ENCODE results near the gene SH3RF2.

Gene SH3RF2

GRCh38 chr5:145975361-145976066 lies 39.1 kb downstream of the SH3RF2 start:
- no peak for TF ChIP-seq GATA3 (IDR thresholded peaks at IDR 0.05; ENCODE audit: low read depth, low read length)
- no peak for TF ChIP-seq GATA2 (IDR thresholded peaks at IDR 0.05; ENCODE audit: low read depth, low read length)

- TF ChIP-seq GATA2 (IDR thresholded peaks at IDR 0.05; ENCODE audit: low read depth, low read length): no peak
- TF ChIP-seq GATA3 (IDR thresholded peaks at IDR 0.05; ENCODE audit: low read depth, low read length): no peak
These were observed 40.2 kb downstream of the SH3RF2 start for GRCh38 chr5:145976431-145977155.

GRCh38 chr5:145978171-145978570 lies 41.8 kb downstream of the SH3RF2 start:
- TF ChIP-seq GATA2 (IDR thresholded peaks at IDR 0.05; ENCODE audit: low read depth, low read length) (no peak), GATA3 (IDR thresholded peaks at IDR 0.05; ENCODE audit: low read depth, low read length) (no peak)

GRCh38 chr5:145978708-145979107 lies 42.3 kb downstream of the SH3RF2 start:
- no peak for TF ChIP-seq GATA3 (IDR thresholded peaks at IDR 0.05; ENCODE audit: low read depth, low read length)
- TF ChIP-seq GATA2 (IDR thresholded peaks at IDR 0.05; ENCODE audit: low read depth, low read length): no peak

- TF ChIP-seq GATA3 (IDR thresholded peaks at IDR 0.05; ENCODE audit: low read depth, low read length) (no peak), GATA2 (IDR thresholded peaks at IDR 0.05; ENCODE audit: low read depth, low read length) (no peak)
These were observed 43.2 kb downstream of the SH3RF2 start for GRCh38 chr5:145979270-145980223.

GRCh38 chr5:145980259-145980658 lies 43.9 kb downstream of the SH3RF2 start:
- no peak for TF ChIP-seq GATA3 (IDR thresholded peaks at IDR 0.05; ENCODE audit: low read depth, low read length)
- TF ChIP-seq GATA2 (IDR thresholded peaks at IDR 0.05; ENCODE audit: low read depth, low read length): no peak

GRCh38 chr5:145980718-145981117 lies 44.3 kb downstream of the SH3RF2 start:
- TF ChIP-seq GATA2 (IDR thresholded peaks at IDR 0.05; ENCODE audit: low read depth, low read length) (no peak), GATA3 (IDR thresholded peaks at IDR 0.05; ENCODE audit: low read depth, low read length) (no peak)

- no peak for TF ChIP-seq GATA3 (IDR thresholded peaks at IDR 0.05; ENCODE audit: low read depth, low read length)
These were observed 45.5 kb downstream of the SH3RF2 start for GRCh38 chr5:145981589-145982571.

- TF ChIP-seq GATA2 (IDR thresholded peaks at IDR 0.05; ENCODE audit: low read depth, low read length) (no peak), GATA3 (IDR thresholded peaks at IDR 0.05; ENCODE audit: low read depth, low read length) (no peak)
These were observed 46.4 kb downstream of the SH3RF2 start for GRCh38 chr5:145982572-145983318.

- TF ChIP-seq GATA3 (IDR thresholded peaks at IDR 0.05; ENCODE audit: low read depth, low read length): no peak
These were observed 47.1 kb downstream of the SH3RF2 start for GRCh38 chr5:145983446-145983845.

GRCh38 chr5:145984072-145984471 lies 47.7 kb downstream of the SH3RF2 start:
- TF ChIP-seq GATA2 (IDR thresholded peaks at IDR 0.05; ENCODE audit: low read depth, low read length) (no peak), GATA3 (IDR thresholded peaks at IDR 0.05; ENCODE audit: low read depth, low read length) (no peak)

GRCh38 chr5:145987856-145988255 lies 51.5 kb downstream of the SH3RF2 start:
- TF ChIP-seq GATA2 (IDR thresholded peaks at IDR 0.05; ENCODE audit: low read depth, low read length): no peak
- no peak for TF ChIP-seq GATA3 (IDR thresholded peaks at IDR 0.05; ENCODE audit: low read depth, low read length)

- TF ChIP-seq GATA3 (IDR thresholded peaks at IDR 0.05; ENCODE audit: low read depth, low read length) (no peak), GATA2 (IDR thresholded peaks at IDR 0.05; ENCODE audit: low read depth, low read length) (no peak)
These were observed 52.6 kb downstream of the SH3RF2 start for GRCh38 chr5:145988993-145989392.
